ENCODE data around the gene ITGB4.
"Not testable (repeated sequence)": the region's sequence is repeated elsewhere in the genome, so short reads cannot be mapped to it uniquely, and the experiment has no call there.

ITGB4 gene

GRCh38 chr17:75757086-75757681 is 35.9 kb downstream of the ITGB4 start:
- no peaks in the 10 kb centered on the region for H3K27me3 ChIP-seq (ENCODE audit: insufficient read depth, low read length, poor library complexity)
- no peaks in the 10 kb centered on the region for H3K79me2 ChIP-seq (ENCODE audit: insufficient read depth, low read length)
- H3K4me1 ChIP-seq (ENCODE audit: insufficient read depth, low read length) = peaks cover 20% of the 10 kb centered on the region
- DNase-seq (no peak), ATAC-seq (ENCODE audit: insufficient read depth, low read depth) (no peak)
- H2AFZ ChIP-seq (ENCODE audit: low read depth, low read length) = no peak overlapping the region
- H3K9me3 ChIP-seq (ENCODE audit: insufficient read depth, low read length, severe bottlenecking) = no peaks in the 10 kb centered on the region
- TF ChIP-seq EZH2 (IDR thresholded peaks at IDR 0.05; ENCODE audit: borderline replicate concordance, low read depth, low read length, severe bottlenecking) (no peak), CTCF (IDR thresholded peaks at IDR 0.05; ENCODE audit: borderline replicate concordance, extremely low read depth, low read length, poor library complexity, severe bottlenecking) (no peak)
- H4K20me1 ChIP-seq (ENCODE audit: insufficient read depth, low read length) = no peaks in the 10 kb centered on the region
- no peak overlapping the region for H3K4me2 ChIP-seq (ENCODE audit: insufficient read depth, low read length)
- no peak overlapping the region for H3K9ac ChIP-seq (ENCODE audit: low read depth, low read length)
- no peak overlapping the region for H3K4me3 ChIP-seq (ENCODE audit: low read depth in 1 of 2, low read length in 2 of 2)
- H3K36me3 ChIP-seq (ENCODE audit: insufficient read depth, low read length) = peaks cover 11% of the 10 kb centered on the region
- H3K27ac ChIP-seq (ENCODE audit: low read length) = no peak overlapping the region

- Histone ChIP-seq H3K27ac (ENCODE audit: low read length) (no peak overlapping the region), H3K4me2 (ENCODE audit: insufficient read depth, low read length) (no peak overlapping the region), H3K9ac (ENCODE audit: low read depth, low read length) (no peak overlapping the region), H2AFZ (ENCODE audit: low read depth, low read length) (no peak overlapping the region), H3K36me3 (ENCODE audit: insufficient read depth, low read length) (peaks cover 18% of the 10 kb centered on the region), H3K4me3 (ENCODE audit: low read depth in 1 of 2, low read length in 2 of 2) (no peak overlapping the region), H3K9me3 (ENCODE audit: insufficient read depth, low read length, severe bottlenecking) (no peaks in the 10 kb centered on the region), H3K27me3 (ENCODE audit: insufficient read depth, low read length, poor library complexity) (no peaks in the 10 kb centered on the region), H3K79me2 (ENCODE audit: insufficient read depth, low read length) (no peaks in the 10 kb centered on the region), H3K4me1 (ENCODE audit: insufficient read depth, low read length) (peaks cover 18% of the 10 kb centered on the region), H4K20me1 (ENCODE audit: insufficient read depth, low read length) (no peaks in the 10 kb centered on the region)
- ATAC-seq (ENCODE audit: insufficient read depth, low read depth) = no peak
- TF ChIP-seq CTCF (IDR thresholded peaks at IDR 0.05; ENCODE audit: borderline replicate concordance, extremely low read depth, low read length, poor library complexity, severe bottlenecking) (peak; percentile 52), EZH2 (IDR thresholded peaks at IDR 0.05; ENCODE audit: borderline replicate concordance, low read depth, low read length, severe bottlenecking) (no peak)
- no peak for DNase-seq
Observed at GRCh38 chr17:75758131-75758905, 37.1 kb downstream of the ITGB4 start.

- Histone ChIP-seq H3K36me3 (ENCODE audit: insufficient read depth, low read length) (peaks cover 18% of the 10 kb centered on the region), H3K4me3 (ENCODE audit: low read depth in 1 of 2, low read length in 2 of 2) (no peak overlapping the region), H3K4me2 (ENCODE audit: insufficient read depth, low read length) (no peak overlapping the region), H3K79me2 (ENCODE audit: insufficient read depth, low read length) (no peaks in the 10 kb centered on the region), H2AFZ (ENCODE audit: low read depth, low read length) (no peak overlapping the region), H3K9ac (ENCODE audit: low read depth, low read length) (no peak overlapping the region), H3K9me3 (ENCODE audit: insufficient read depth, low read length, severe bottlenecking) (no peaks in the 10 kb centered on the region), H3K27ac (ENCODE audit: low read length) (no peak overlapping the region), H3K4me1 (ENCODE audit: insufficient read depth, low read length) (peaks cover 18% of the 10 kb centered on the region), H3K27me3 (ENCODE audit: insufficient read depth, low read length, poor library complexity) (no peaks in the 10 kb centered on the region), H4K20me1 (ENCODE audit: insufficient read depth, low read length) (0 out of 2 replicates have a peak, but pooled peaks cover 4% of the 10 kb centered on the region)
- ATAC-seq (ENCODE audit: insufficient read depth, low read depth) (no peak), DNase-seq (no peak)
- TF ChIP-seq CTCF (IDR thresholded peaks at IDR 0.05; ENCODE audit: borderline replicate concordance, extremely low read depth, low read length, poor library complexity, severe bottlenecking) (no peak), EZH2 (IDR thresholded peaks at IDR 0.05; ENCODE audit: borderline replicate concordance, low read depth, low read length, severe bottlenecking) (no peak)
Observed at GRCh38 chr17:75759457-75759856, 38.2 kb downstream of the ITGB4 start.

- peaks cover 18% of the 10 kb centered on the region for H3K4me1 ChIP-seq (ENCODE audit: insufficient read depth, low read length)
- peaks cover 18% of the 10 kb centered on the region for H3K36me3 ChIP-seq (ENCODE audit: insufficient read depth, low read length)
- not testable (repeated sequence) for H3K4me3 ChIP-seq (ENCODE audit: low read depth in 1 of 2, low read length in 2 of 2); H3K27ac ChIP-seq (ENCODE audit: low read length); H4K20me1 ChIP-seq (ENCODE audit: insufficient read depth, low read length); H3K27me3 ChIP-seq (ENCODE audit: insufficient read depth, low read length, poor library complexity); H3K9ac ChIP-seq (ENCODE audit: low read depth, low read length); H2AFZ ChIP-seq (ENCODE audit: low read depth, low read length); ATAC-seq (ENCODE audit: insufficient read depth, low read depth); H3K79me2 ChIP-seq (ENCODE audit: insufficient read depth, low read length); DNase-seq; H3K9me3 ChIP-seq (ENCODE audit: insufficient read depth, low read length, severe bottlenecking); H3K4me2 ChIP-seq (ENCODE audit: insufficient read depth, low read length)
Observed at GRCh38 chr17:75759978-75760640, 38.9 kb downstream of the ITGB4 start.
